Activated naive CD8-positive, alpha-beta T cell treated with anti-CD3 and anti-CD28 coated beads, Interleukin-2, amount 50 U/mL, for 24 hours (primary cell): Measurements from ENCODE around the gene CNIH4.

Source experiments
- ATAC-seq: fragments of 150-1000 bp; cut with Tn5 transposase; one replicate; pipeline ENCODE4 v1.10.0; 2021
- DNase-seq: peaks from one replicate; pipeline ENCODE4 v3.0.0; 2021
- H3K27ac Mint-ChIP-seq: one replicate; pipeline ENCODE4 v1.8.0; 2021; ENCODE audit warnings: mild to moderate bottlenecking, mixed read lengths
- H3K27me3 Mint-ChIP-seq: one replicate; pipeline ENCODE4 v1.8.0; 2021; ENCODE audit warnings: mixed read lengths
- H3K36me3 Mint-ChIP-seq: one replicate; pipeline ENCODE4 v1.8.0; 2021; ENCODE audit warnings: low read depth, mixed read lengths
- H3K4me1 Mint-ChIP-seq: one replicate; pipeline ENCODE4 v1.8.0; 2021; ENCODE audit warnings: mixed read lengths
- H3K4me3 Mint-ChIP-seq: one replicate; pipeline ENCODE4 v1.8.0; 2021; ENCODE audit warnings: mild to moderate bottlenecking, moderate library complexity, mixed read lengths
- H3K9me3 Mint-ChIP-seq: one replicate; pipeline ENCODE4 v1.8.0; 2021; ENCODE audit warnings: mixed read lengths

CNIH4 gene

GRCh38 chr1:224373008-224373590 lies 16.4 kb downstream of the CNIH4 start:
- ATAC-seq (no peak), DNase-seq (no peak)
- no peak overlapping the region for H3K4me3 Mint-ChIP-seq
- H3K9me3 Mint-ChIP-seq = no peaks in the 10 kb centered on the region
- peaks cover 82% of the 10 kb centered on the region for H3K36me3 Mint-ChIP-seq
- peaks cover 80% of the 10 kb centered on the region for H3K4me1 Mint-ChIP-seq
- no peak overlapping the region for H3K27ac Mint-ChIP-seq
- no peaks in the 10 kb centered on the region for H3K27me3 Mint-ChIP-seq

- H3K27ac Mint-ChIP-seq = no peak overlapping the region
- DNase-seq (no peak), ATAC-seq (no peak)
- no peak overlapping the region for H3K4me3 Mint-ChIP-seq
- no peaks in the 10 kb centered on the region for H3K27me3 Mint-ChIP-seq
- peaks cover 81% of the 10 kb centered on the region for H3K36me3 Mint-ChIP-seq
- peaks cover 82% of the 10 kb centered on the region for H3K4me1 Mint-ChIP-seq
- no peaks in the 10 kb centered on the region for H3K9me3 Mint-ChIP-seq
Measured at GRCh38 chr1:224375059-224375458, 18.4 kb downstream of the CNIH4 start.

- ATAC-seq (peak; percentile 55), DNase-seq (peak; percentile 31)
- peak overlapping the region; percentile 12 for H3K4me3 Mint-ChIP-seq
- peaks cover 64% of the 10 kb centered on the region for H3K36me3 Mint-ChIP-seq
- H3K27me3 Mint-ChIP-seq = no peaks in the 10 kb centered on the region
- peaks cover 93% of the 10 kb centered on the region for H3K4me1 Mint-ChIP-seq
- no peaks in the 10 kb centered on the region for H3K9me3 Mint-ChIP-seq
- peak overlapping the region; percentile 75 for H3K27ac Mint-ChIP-seq
Measured at GRCh38 chr1:224377676-224378006, 21.0 kb downstream of the CNIH4 start.

GRCh38 chr1:224378855-224379631 lies 22.4 kb downstream of the CNIH4 start:
- DNase-seq (no peak), ATAC-seq (no peak)
- peak overlapping the region; percentile 20 for H3K27ac Mint-ChIP-seq
- peaks cover 91% of the 10 kb centered on the region for H3K4me1 Mint-ChIP-seq
- peaks cover 58% of the 10 kb centered on the region for H3K36me3 Mint-ChIP-seq
- H3K4me3 Mint-ChIP-seq = no peak overlapping the region
- H3K27me3 Mint-ChIP-seq = no peaks in the 10 kb centered on the region
- no peaks in the 10 kb centered on the region for H3K9me3 Mint-ChIP-seq

DNA sequence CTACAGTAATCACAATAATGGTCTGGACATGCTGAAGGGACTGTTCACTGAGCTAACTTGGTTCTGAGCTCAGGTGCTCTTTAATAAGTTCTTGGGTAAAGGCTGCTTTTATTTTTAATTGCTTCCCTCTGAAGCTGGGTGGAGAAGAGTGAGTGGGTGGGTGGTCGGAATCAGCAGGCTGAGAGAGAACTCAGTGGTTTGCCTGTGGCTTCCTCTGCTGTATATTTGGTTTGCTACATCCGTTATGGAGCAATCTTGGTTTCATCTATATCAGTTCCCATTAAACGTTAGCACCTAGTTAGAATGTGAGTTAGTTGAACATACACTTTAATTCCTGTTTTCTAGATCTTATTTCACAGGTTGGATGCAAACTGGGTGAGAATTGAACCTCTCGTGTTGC lies 23.3 kb downstream of the CNIH4 start:
- peak; percentile 30 for ATAC-seq
- H3K4me1 Mint-ChIP-seq = peaks cover 83% of the 10 kb centered on the region
- peaks cover 51% of the 10 kb centered on the region for H3K36me3 Mint-ChIP-seq
- H3K27me3 Mint-ChIP-seq = no peaks in the 10 kb centered on the region
- H3K4me3 Mint-ChIP-seq = peak overlapping the region; percentile 59
- peak overlapping the region; percentile 81 for H3K27ac Mint-ChIP-seq
- H3K9me3 Mint-ChIP-seq = no peaks in the 10 kb centered on the region
- peak; percentile 57 for DNase-seq

DNA sequence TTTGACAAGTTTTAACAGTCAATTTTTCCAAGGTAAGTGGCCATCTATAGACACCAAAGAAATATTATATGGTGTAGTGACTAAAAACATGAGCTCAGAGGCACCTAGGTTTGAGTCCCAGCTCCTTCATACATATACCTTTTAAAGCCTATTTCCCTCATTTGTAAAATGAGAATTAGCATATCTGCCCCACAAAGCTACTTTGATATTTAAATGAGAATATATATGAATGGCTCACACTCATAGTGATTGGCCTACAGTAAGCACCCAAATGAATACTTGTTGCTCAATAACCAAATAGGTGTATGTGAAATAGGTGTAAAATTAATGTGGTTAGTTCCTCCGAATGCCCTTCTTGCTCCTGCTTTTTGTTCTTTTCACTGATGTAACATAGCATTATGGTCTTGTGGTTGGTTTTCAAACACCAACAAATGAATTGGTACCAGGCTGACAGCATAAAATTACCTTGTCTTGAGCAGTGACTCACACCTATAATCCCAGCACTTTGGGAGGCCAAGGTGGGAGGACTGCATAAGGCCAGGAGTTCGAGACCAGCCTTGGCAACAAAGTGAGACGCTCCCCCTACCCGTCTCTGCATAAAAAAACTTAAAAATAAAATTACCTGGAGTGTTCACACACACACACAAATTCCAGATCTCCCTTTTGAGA lies 25.3 kb downstream of the CNIH4 start:
- DNase-seq (peak; percentile 29), ATAC-seq (peak; percentile 85)
- H3K27me3 Mint-ChIP-seq = no peaks in the 10 kb centered on the region
- H3K36me3 Mint-ChIP-seq = peaks cover 37% of the 10 kb centered on the region
- H3K27ac Mint-ChIP-seq = peak overlapping the region; percentile 91
- peak overlapping the region; percentile 48 for H3K4me3 Mint-ChIP-seq
- peaks cover 76% of the 10 kb centered on the region for H3K4me1 Mint-ChIP-seq
- H3K9me3 Mint-ChIP-seq = no peaks in the 10 kb centered on the region

GRCh38 chr1:224383218-224383617 lies 26.5 kb downstream of the CNIH4 start:
- peaks cover 30% of the 10 kb centered on the region for H3K36me3 Mint-ChIP-seq
- DNase-seq (no peak), ATAC-seq (no peak)
- H3K4me3 Mint-ChIP-seq = no peak overlapping the region
- H3K9me3 Mint-ChIP-seq = no peaks in the 10 kb centered on the region
- no peak overlapping the region for H3K27ac Mint-ChIP-seq
- H3K4me1 Mint-ChIP-seq = peaks cover 76% of the 10 kb centered on the region
- no peaks in the 10 kb centered on the region for H3K27me3 Mint-ChIP-seq

- H3K9me3 Mint-ChIP-seq = no peaks in the 10 kb centered on the region
- no peak overlapping the region for H3K4me3 Mint-ChIP-seq
- H3K4me1 Mint-ChIP-seq = peaks cover 44% of the 10 kb centered on the region
- ATAC-seq (peak; percentile 84), DNase-seq (no peak)
- peak overlapping the region; percentile 4 for H3K27ac Mint-ChIP-seq
- peaks cover 46% of the 10 kb centered on the region for H3K36me3 Mint-ChIP-seq
- no peaks in the 10 kb centered on the region for H3K27me3 Mint-ChIP-seq
Measured at GRCh38 chr1:224387302-224387912, 30.7 kb downstream of the CNIH4 start.

DNA sequence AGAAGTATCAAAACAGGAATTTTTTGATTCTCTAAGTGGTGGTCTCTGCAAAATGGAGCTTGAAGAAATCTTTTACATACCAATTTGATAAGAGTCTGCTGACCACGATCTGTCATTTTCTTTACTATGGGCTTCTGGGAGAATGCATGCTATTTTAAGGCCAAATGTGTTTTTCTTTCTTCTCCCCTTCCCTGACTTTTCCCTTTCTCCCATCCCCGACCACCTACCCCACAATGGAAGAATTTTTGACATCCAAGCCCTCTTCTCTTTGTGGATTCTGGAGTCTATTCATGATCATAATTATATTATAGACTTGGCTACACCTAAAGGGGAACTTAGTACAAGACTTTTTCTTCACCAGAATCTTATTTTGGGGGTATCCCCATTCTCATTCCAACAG lies 31.3 kb downstream of the CNIH4 start:
- ATAC-seq (no peak), DNase-seq (no peak)
- no peaks in the 10 kb centered on the region for H3K27me3 Mint-ChIP-seq
- H3K27ac Mint-ChIP-seq = no peak overlapping the region
- peaks cover 50% of the 10 kb centered on the region for H3K36me3 Mint-ChIP-seq
- no peaks in the 10 kb centered on the region for H3K9me3 Mint-ChIP-seq
- H3K4me1 Mint-ChIP-seq = peaks cover 44% of the 10 kb centered on the region
- H3K4me3 Mint-ChIP-seq = no peak overlapping the region

- no peaks in the 10 kb centered on the region for H3K27me3 Mint-ChIP-seq
- ATAC-seq (no peak), DNase-seq (no peak)
- H3K9me3 Mint-ChIP-seq = no peaks in the 10 kb centered on the region
- H3K4me1 Mint-ChIP-seq = peaks cover 45% of the 10 kb centered on the region
- peaks cover 61% of the 10 kb centered on the region for H3K36me3 Mint-ChIP-seq
- no peak overlapping the region for H3K27ac Mint-ChIP-seq
- H3K4me3 Mint-ChIP-seq = no peak overlapping the region
Measured at GRCh38 chr1:224390517-224390916, 33.8 kb downstream of the CNIH4 start.

DNA sequence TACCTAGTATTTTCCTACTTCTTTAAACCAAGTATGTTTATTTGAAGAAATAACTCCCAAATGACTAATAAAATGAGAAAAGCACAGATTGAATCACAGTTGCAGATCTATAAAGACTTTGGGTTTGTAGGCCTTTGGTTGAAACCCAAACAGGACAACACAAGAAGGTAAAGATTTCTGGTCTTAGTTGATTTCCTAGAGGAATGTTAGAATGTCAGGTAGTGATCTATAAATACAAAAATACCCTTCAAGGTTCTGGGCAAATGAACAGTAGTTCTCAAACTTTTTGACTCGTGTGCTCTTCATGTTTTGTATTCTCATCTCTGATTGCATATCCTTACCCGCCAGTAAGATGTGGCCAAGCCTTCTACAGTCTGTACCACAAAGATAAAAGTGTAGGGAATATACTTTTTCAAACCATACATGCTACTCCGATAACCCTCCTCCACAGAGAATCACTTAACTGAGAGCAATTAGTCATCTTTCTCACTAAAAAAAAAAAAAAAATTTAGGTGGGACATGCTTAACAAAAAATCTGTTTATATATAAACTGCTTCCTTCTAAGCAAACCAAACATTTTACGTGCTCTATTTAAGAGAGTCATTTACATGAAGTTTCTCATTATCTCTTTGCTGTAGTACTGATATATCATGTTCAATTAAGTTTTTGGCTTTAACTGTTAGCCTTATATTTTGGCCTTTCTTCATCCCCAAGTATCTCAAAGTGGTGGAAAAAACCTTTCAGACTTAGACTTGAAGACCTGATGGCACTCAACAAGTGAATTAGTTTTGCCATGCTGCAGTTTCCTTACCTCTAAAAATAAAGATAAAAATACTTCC lies 36.0 kb downstream of the CNIH4 start:
- Mint-ChIP-seq H3K27ac (peak overlapping the region; percentile 82), H3K36me3 (peaks cover 76% of the 10 kb centered on the region), H3K4me3 (no peak overlapping the region), H3K4me1 (peaks cover 29% of the 10 kb centered on the region), H3K9me3 (no peaks in the 10 kb centered on the region), H3K27me3 (no peaks in the 10 kb centered on the region)
- DNase-seq (no peak), ATAC-seq (peak; percentile 77)

GRCh38 chr1:224393294-224393693 lies 36.6 kb downstream of the CNIH4 start:
- no peak for DNase-seq
- no peak for ATAC-seq
- Mint-ChIP-seq H3K4me1 (peaks cover 23% of the 10 kb centered on the region), H3K27me3 (no peaks in the 10 kb centered on the region), H3K9me3 (no peaks in the 10 kb centered on the region), H3K4me3 (no peak overlapping the region), H3K27ac (peak overlapping the region; percentile 69), H3K36me3 (peaks cover 82% of the 10 kb centered on the region)

- ATAC-seq (no peak), DNase-seq (no peak)
- H3K9me3 Mint-ChIP-seq = no peaks in the 10 kb centered on the region
- no peaks in the 10 kb centered on the region for H3K27me3 Mint-ChIP-seq
- no peak overlapping the region for H3K4me3 Mint-ChIP-seq
- H3K4me1 Mint-ChIP-seq = peaks cover 21% of the 10 kb centered on the region
- H3K36me3 Mint-ChIP-seq = peaks cover 60% of the 10 kb centered on the region
- no peak overlapping the region for H3K27ac Mint-ChIP-seq
Measured at GRCh38 chr1:224399887-224400286, 43.2 kb downstream of the CNIH4 start.

DNA sequence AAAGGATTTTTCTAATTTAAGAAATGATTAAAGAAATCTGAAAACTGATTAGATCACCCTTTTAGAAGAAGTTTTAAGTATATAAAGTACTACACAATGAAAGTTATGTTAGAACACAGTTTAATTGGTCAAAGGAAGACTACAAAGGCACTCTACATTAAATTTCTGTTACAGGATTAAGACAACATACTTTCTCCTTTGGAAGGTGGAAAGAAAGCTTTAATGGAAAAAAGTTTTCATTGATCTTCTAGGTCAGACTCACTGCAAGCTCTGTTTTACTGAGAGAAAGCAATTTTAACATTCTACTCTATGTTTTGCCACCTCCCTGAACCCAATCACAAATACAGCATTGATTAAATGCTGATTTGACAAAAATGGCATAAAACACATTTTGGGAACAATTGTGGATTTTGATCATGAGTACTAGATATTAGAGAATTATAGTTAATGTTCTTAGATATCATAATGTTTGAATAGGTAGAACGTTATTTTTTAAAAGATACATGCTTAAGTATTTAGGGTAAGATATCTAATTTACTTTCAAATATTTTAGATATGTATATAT lies 45.9 kb downstream of the CNIH4 start:
- Mint-ChIP-seq H3K27ac (no peak overlapping the region), H3K4me3 (no peak overlapping the region), H3K36me3 (peaks cover 56% of the 10 kb centered on the region), H3K9me3 (no peaks in the 10 kb centered on the region), H3K27me3 (no peaks in the 10 kb centered on the region), H3K4me1 (peaks cover 19% of the 10 kb centered on the region)
- DNase-seq (no peak), ATAC-seq (peak; percentile 24)
